ENCODE data around the gene UBE2J1. TPM values are rescaled to one million over a fixed set of nuclear protein-coding genes. Genes with fewer than 3 reads are reported as not detected.

Gene UBE2J1
- total RNA-seq: 16.2 and 19.0 TPM in 2 replicates

GRCh38 chr6:89352278-89353117, at the start of gene UBE2J1:
Gene UBE2J1 (minus strand): TSS chr6:89352722. CDS start chr6:89352569, 153 bp downstream.

GRCh38 chr6:89315249-89315885, 37.2 kb downstream of the UBE2J1 start, which contains the start of gene GABRR2:
Gene GABRR2 (minus strand): TSS chr6:89315299. CDS start chr6:89315165, 134 bp downstream.

Other genes with a start within 250 kb of the UBE2J1 start
- 0.19 and 0.21 TPM in 2 replicates for gene SRSF12, start 234.7 kb downstream of the UBE2J1 start, total RNA-seq
- gene PM20D2, start 206.7 kb downstream of the UBE2J1 start, total RNA-seq: 12.2 and 12.8 TPM in 2 replicates
- gene GABRR1, start 135.4 kb downstream of the UBE2J1 start, total RNA-seq: not detected in 2 replicates
- not detected in 2 replicates for gene GABRR2, start 37.4 kb downstream of the UBE2J1 start, total RNA-seq
- 0.99 and 1.5 TPM in 2 replicates for gene RRAGD, start 59.6 kb upstream of the UBE2J1 start, total RNA-seq
- 5.1 and 6.9 TPM in 2 replicates for gene ANKRD6, start 80.4 kb upstream of the UBE2J1 start, total RNA-seq

Measured in airway epithelial cell (primary cell).